HEK293T (cell line): ENCODE results near the gene TPSAB1.

Experiments used
- CTCF ChIA-PET: fragments of 350-600 bp; formaldehyde crosslinking; extraction: SDS; loops from one replicate; lab custom pipeline; 2021; ENCODE audit warnings: antibody characterized with exemption, inconsistent platforms; lab: Yijun Ruan, JAX
- POLR2A ChIA-PET: fragments of 350-600 bp; formaldehyde crosslinking; extraction: SDS; loops from one replicate; lab custom pipeline; 2020; ENCODE audit warnings: antibody characterized with exemption, inconsistent platforms; lab: Yijun Ruan, JAX
- DNase-seq: peaks from one replicate; pipeline ENCODE4 v3.0.0; 2012; ENCODE audit warnings: mixed read lengths; ENCODE audit errors: extremely low spot score
- ARNT ChIP-seq: fragments of 450-650 bp; IDR thresholded peaks from 2 replicates; pipeline ENCODE4 v1.6.1; 2017; ENCODE audit warnings: mild to moderate bottlenecking
- BHLHE40 ChIP-seq: fragments of 450-650 bp; IDR thresholded peaks from 2 replicates; pipeline ENCODE4 v1.6.1; 2016; ENCODE audit warnings: mild to moderate bottlenecking, moderate library complexity, borderline replicate concordance
- CTBP1 ChIP-seq: fragments of 450-650 bp; IDR thresholded peaks from 2 replicates; pipeline ENCODE4 v1.6.1; 2016; ENCODE audit warnings: borderline replicate concordance
- ELF4 ChIP-seq: fragments of 450-650 bp; IDR thresholded peaks from 2 replicates; pipeline ENCODE4 v1.6.1; 2017; ENCODE audit warnings: antibody characterized with exemption
- FOXA1 ChIP-seq: fragments of 450-650 bp; IDR thresholded peaks from 2 replicates; pipeline ENCODE4 v1.6.1; 2016; ENCODE audit warnings: mild to moderate bottlenecking
- FOXK2 ChIP-seq: fragments of 450-650 bp; IDR thresholded peaks from 2 replicates; pipeline ENCODE4 v1.6.1; 2016; ENCODE audit warnings: mild to moderate bottlenecking
- FOXM1 ChIP-seq: fragments of 450-650 bp; IDR thresholded peaks from 2 replicates; pipeline ENCODE4 v1.6.1; 2017; ENCODE audit warnings: mild to moderate bottlenecking, borderline replicate concordance
- HDGF ChIP-seq: fragments of 450-650 bp; IDR thresholded peaks from 2 replicates; pipeline ENCODE4 v1.6.1; 2017; ENCODE audit warnings: antibody characterized with exemption, borderline replicate concordance
- L3MBTL2 ChIP-seq: fragments of 450-650 bp; conservative IDR thresholded peaks from 2 replicates; pipeline ENCODE4 v1.6.1; 2016; ENCODE audit warnings: mild to moderate bottlenecking
- LEF1 ChIP-seq: fragments of 450-650 bp; IDR thresholded peaks from 2 replicates; pipeline ENCODE4 v1.6.1; 2017; ENCODE audit warnings: mild to moderate bottlenecking, borderline replicate concordance
- NFRKB ChIP-seq: fragments of 450-650 bp; IDR thresholded peaks from 2 replicates; pipeline ENCODE4 v1.6.1; 2016; ENCODE audit warnings: mild to moderate bottlenecking, moderate library complexity
- SP1 ChIP-seq: fragments of 450-650 bp; IDR thresholded peaks from 2 replicates; pipeline ENCODE4 v1.6.1; 2017
- SUZ12 ChIP-seq: fragments of 450-650 bp; IDR thresholded peaks from 2 replicates; pipeline ENCODE4 v1.6.1; 2016; ENCODE audit warnings: mild to moderate bottlenecking
- TARDBP ChIP-seq: fragments of 450-650 bp; IDR thresholded peaks from 2 replicates; pipeline ENCODE4 v1.6.1; 2016
- ZNF384 ChIP-seq: fragments of 450-650 bp; IDR thresholded peaks from 2 replicates; pipeline ENCODE4 v1.6.1; 2016
- TF ChIP-seq, protein P1 (sequence below): fragments of 450-650 bp; IDR thresholded peaks from 2 replicates; pipeline ENCODE4 v1.6.1; 2016

Gene TPSAB1

DNA sequence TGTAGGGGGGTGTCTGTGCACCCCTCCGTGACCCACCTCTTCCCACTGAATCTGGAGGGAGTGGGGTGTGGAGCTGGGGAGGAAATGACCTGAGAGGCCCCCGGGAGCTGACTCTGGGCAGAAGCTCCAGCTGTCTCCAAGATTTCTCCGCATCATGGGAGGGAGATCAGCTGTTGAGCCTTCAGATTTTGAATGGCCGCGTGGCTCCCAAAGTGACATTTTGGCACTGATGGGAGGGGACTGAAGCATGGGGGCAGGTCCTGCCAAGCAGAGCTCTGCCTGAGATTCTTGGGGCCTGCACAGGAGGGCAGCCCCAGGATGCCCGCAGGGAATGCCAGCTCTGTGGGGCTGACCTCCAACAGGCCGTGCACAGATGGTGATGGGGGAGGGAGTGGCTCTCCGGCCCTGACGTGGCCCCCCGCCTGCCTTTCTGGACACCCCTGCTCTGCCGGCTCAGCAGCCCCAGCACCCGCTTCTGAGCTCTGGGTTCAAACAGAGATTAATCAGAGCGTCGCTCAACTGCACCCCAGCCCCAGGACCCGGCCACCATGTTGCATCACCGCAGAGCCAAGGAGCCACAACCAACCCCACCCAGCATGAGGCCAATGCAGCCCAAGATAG, 43.6 kb downstream of the TPSAB1 start:
- no peak for DNase-seq
- ChIA-PET POLR2A (no interaction called here), CTCF (interaction anchor here (0.5 kb wide), 1 partner anchor 134 kb away, joined by 3 read pairs; no protein-coding TSS in a partner anchor)
- TF ChIP-seq ARNT (no peak), FOXA1 (no peak), LEF1 (no peak)

GRCh38 chr16:1285669-1286512, 45.4 kb downstream of the TPSAB1 start:
- POLR2A ChIA-PET: no interaction called here
- CTCF ChIA-PET: no interaction called here

GRCh38 chr16:1286513-1287094, 46.1 kb downstream of the TPSAB1 start:
- DNase-seq: no peak
- ChIA-PET CTCF (no interaction called here), POLR2A (no interaction called here)
- TF ChIP-seq ARNT (no peak), FOXA1 (no peak), FOXM1 (no peak)

More at GRCh38 chr16:1285669-1286512, 45.4 kb downstream of the TPSAB1 start:
- DNase-seq: no peak
- no peak for TF ChIP-seq NFRKB
- TF ChIP-seq SP1: no peak
- TF ChIP-seq CTBP1: no peak
- no peak for TF ChIP-seq FOXA1
- TF ChIP-seq TARDBP: no peak
- no peak for TF ChIP-seq ELF4
- no peak for TF ChIP-seq ZNF384

DNA sequence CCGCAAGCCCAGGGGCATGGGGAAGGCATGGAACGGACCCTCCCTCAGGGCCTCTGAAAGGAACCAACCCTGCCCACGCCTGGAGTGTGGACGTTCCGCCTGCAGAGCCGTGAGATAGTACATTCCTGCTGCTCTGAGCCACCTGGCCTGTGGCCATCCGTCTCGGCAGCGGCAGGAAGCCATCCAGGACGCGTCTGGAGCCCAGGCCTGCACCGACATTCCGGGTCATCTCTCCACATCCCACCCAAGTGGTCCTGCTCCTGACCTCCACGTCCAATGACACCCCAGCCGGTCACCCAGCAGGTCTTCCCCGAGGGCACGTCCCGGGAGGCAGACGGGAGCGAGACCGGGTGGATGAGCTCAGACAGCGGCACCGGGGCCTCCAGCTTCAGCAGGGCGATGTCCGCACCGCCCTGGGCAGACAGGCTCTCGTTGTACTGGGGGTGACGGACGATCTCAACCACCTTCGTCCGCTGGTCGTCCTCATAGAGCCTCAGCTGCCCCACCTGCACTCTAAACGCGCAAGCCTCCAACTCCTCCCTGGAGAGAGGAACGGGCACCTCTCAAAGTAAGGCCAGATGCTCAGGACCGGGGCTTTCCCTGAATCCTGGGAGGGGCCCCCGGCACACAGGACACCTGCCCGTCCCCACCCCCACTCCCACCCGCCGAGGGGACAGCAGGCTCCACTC, 47.6 kb downstream of the TPSAB1 start:
- no peak for DNase-seq
- ChIA-PET POLR2A (no interaction called here), CTCF (interaction anchor here (1.5 kb wide), 1 partner anchor 12 kb away, joined by 3 read pairs; no protein-coding TSS in a partner anchor)
- TF ChIP-seq NFRKB: no peak
- TF ChIP-seq FOXK2: no peak
- no peak for TF ChIP-seq SP1
- TF ChIP-seq HDGF: no peak
- TF ChIP-seq ZNF384: no peak
- no peak for TF ChIP-seq FOXM1
- TF ChIP-seq CTBP1: no peak
- no peak for TF ChIP-seq ARNT
- TF ChIP-seq SUZ12: no peak
- no peak for TF ChIP-seq FOXA1
- no peak for TF ChIP-seq BHLHE40
- no peak for TF ChIP-seq ELF4
- TF ChIP-seq LEF1: no peak

DNA sequence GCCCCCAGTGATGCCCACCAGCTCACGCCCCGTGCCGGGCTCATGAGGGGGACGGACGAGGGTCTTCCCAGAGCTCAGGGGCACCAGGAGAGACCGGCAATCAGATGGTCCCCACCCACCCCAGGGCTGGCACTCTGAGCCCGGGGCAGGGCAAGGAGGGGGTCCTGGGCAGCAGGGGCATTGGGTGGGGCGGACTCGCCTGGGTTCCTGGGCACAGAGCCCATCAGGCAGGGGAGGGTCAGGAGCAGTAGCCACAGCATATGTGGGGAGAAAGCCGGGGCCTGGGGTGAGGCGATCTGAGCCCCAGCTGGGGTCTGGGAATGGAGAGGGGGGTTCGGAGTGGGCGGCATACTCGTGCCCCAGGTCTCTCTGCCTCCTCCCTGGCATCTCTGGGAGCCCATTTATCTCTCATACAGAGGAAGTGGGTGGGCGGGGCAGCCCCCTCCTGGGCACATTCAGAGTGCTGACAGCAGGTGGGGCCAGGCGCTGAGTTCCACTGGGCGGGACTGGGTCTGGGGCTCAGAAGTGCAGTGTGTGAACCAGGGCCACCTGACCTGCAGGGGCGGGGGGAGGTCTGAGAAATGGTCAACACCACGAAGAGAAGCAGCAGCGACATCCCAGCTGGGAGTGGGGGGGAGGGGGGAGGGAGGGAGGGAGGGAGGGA, 48.4 kb downstream of the TPSAB1 start:
- ChIA-PET POLR2A (interaction anchor here (1.5 kb wide), 1 partner anchor 12 kb away, joined by 5 read pairs; no protein-coding TSS in a partner anchor), CTCF (interaction anchor here (1.5 kb wide), 1 partner anchor 12 kb away, joined by 3 read pairs; no protein-coding TSS in a partner anchor)
- TF ChIP-seq SP1 (no peak), ELF4 (no peak), HDGF (no peak), L3MBTL2 (no peak), SUZ12 (no peak), FOXM1 (no peak), CTBP1 (no peak), NFRKB (no peak), FOXA1 (no peak), ZNF384 (no peak), ARNT (no peak), FOXK2 (no peak), LEF1 (no peak), BHLHE40 (no peak), TARDBP (no peak)
- TF ChIP-seq, protein P1, sequence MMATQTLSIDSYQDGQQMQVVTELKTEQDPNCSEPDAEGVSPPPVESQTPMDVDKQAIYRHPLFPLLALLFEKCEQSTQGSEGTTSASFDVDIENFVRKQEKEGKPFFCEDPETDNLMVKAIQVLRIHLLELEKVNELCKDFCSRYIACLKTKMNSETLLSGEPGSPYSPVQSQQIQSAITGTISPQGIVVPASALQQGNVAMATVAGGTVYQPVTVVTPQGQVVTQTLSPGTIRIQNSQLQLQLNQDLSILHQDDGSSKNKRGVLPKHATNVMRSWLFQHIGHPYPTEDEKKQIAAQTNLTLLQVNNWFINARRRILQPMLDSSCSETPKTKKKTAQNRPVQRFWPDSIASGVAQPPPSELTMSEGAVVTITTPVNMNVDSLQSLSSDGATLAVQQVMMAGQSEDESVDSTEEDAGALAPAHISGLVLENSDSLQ: no peak
- no peak for DNase-seq

DNA sequence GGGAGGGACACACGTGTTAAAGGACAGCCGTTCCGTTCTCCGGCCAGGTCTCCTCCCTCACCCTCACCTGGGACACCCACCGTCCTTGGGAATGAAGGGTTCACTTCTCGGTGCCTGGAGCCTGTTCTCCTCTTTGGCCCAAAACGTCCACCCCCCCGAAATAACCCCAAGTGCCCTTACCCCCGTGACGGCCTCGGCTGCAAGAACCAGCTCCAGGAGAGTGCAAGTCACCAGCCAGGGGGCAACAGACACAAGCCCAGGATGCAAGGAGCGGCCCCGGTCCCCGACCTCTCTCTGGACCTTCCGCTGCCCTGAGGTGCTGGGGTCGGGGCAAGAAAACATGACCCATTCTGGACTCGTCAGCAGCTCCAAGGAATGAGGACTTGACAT, 49.0 kb downstream of the TPSAB1 start:
- POLR2A ChIA-PET: interaction anchor here (0.9 to 1.5 kb wide), 3 partner anchors 12 to 47 kb away, joined by 3 to 5 read pairs (median 3); no protein-coding TSS in a partner anchor

More for the DNA sequence above, 49.0 kb downstream of the TPSAB1 start:
- CTCF ChIA-PET: interaction anchor here (1.4 kb wide), 1 partner anchor 12 kb away, joined by 6 read pairs; no protein-coding TSS in a partner anchor
- TF ChIP-seq ARNT (no peak), SUZ12 (no peak), FOXK2 (no peak), HDGF (no peak), LEF1 (no peak), L3MBTL2 (no peak), CTBP1 (no peak), TARDBP (no peak)
- DNase-seq: no peak
